HG02885 (cell line): ENCODE measurements around the gene GLB1L2.
"Not testable (repeated sequence)": the region's sequence is repeated elsewhere in the genome, so short reads cannot be mapped to it uniquely, and the experiment has no call there.

Experiments used
- ATAC-seq: cut with Tn5 transposase; IDR thresholded peaks from one replicate; pipeline ENCODE4 v1.9.1; 2021; ENCODE audit warnings: mild to moderate bottlenecking; ENCODE audit not compliant: unreplicated experiment, poor library complexity

GLB1L2 gene

GRCh38 chr11:134317103-134317502 lies 14.7 kb upstream of the GLB1L2 start:
- no peak for ATAC-seq

- ATAC-seq = not testable (repeated sequence)
Observed at GRCh38 chr11:134321373-134321772, 10.4 kb upstream of the GLB1L2 start.

GRCh38 chr11:134322553-134322952 lies 9.2 kb upstream of the GLB1L2 start:
- no peak for ATAC-seq

DNA sequence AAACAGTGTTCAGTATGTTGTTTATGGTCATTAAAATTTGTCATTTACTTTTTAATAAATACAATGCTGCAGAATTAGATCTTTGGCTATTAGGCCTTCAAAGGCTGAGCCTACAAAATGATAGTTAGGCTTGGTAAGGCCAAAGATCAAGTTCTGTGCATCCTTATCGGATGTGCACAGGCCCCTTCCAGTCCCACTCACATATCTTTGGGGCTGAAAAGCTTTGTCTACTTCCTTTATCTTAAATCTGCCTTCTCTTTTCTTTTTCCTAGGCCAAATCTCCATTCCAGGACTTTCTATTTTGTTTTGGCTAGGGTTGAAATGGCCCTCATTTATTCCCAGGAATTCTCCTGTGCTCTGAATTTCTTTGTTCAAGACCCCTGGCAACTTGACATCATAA lies 3.4 kb upstream of the GLB1L2 start:
- no peak for ATAC-seq

DNA sequence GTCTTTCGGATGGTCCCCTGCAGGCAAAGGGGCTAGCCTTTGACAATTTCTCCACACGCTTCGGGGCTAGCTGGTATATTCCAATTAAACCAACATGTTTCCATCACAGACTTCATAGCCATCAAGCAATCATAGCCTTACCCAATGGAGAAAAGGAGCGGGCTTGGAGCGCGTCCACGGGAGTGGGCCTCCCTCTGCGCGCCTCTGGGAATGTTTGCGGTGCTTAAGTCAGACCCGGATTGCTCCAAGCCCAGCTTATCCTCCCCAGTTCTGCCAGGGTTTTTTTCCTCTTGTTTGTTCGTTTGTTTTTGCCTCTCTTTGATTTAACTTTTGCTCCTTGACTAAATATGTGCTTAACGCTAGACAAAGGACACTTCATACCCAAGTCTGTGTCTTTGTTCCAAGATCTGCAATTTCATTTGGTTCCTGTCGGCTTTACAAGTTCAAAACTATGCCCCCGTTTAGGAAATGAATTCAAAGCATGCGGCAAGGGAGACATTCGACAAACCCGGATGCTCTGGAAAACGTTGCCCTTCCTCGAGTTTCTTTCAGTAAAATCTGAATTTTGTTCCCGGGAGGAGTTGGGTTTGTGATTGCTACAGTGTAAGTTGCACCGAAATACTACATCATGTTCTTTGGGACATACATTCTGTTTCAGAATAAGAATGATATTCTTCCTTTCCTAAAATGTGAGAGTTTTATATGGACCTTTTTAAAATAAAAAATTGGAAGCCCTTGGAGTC lies 1.0 kb upstream of the GLB1L2 start:
- no peak for ATAC-seq

- ATAC-seq = peak; percentile 21
Observed at GRCh38 chr11:134332189-134332631, 422 bp downstream of the GLB1L2 start.

GRCh38 chr11:134332782-134333181 lies 994 bp downstream of the GLB1L2 start:
- no peak for ATAC-seq

- ATAC-seq = no peak
Observed at GRCh38 chr11:134333312-134333711, 1.5 kb downstream of the GLB1L2 start.

- no peak for ATAC-seq
Observed at GRCh38 chr11:134333946-134334345, 2.2 kb downstream of the GLB1L2 start.

DNA sequence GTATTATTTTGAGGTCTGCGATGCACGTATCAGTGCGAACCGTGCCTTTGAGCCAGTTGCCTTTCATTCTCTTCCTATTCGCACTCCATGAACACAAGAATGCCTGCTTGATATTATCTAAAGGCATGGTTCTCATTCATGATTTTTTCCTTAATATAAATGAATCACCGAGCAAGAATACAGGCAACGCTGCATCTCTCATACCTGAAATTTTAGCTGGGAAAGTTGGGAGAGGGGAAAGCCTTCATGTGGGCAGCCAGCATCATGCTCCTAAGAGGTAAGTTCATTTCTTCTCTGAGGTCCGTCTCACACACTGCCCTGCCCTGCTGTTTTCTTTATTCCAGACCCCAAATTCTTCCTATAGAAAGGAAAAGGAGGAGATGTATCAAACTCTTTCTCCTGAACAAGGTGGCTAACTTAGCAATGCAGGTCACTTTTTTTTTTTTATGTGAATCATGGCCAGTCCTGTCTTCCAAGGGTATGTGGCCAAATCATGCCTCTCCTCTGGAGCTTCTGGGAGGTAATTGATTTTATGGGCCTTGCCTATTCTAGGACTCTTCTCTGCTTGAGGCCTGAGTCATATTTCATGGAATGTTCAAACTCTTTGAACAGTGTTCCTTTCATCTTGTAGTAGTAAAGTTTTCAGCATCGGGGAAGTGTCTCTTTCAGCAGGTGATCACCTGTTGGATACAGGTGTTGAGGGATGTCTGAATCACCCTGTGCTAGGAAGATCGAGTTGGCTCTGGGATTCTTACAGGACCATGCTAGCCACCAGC lies 3.2 kb downstream of the GLB1L2 start:
- no peak for ATAC-seq

DNA sequence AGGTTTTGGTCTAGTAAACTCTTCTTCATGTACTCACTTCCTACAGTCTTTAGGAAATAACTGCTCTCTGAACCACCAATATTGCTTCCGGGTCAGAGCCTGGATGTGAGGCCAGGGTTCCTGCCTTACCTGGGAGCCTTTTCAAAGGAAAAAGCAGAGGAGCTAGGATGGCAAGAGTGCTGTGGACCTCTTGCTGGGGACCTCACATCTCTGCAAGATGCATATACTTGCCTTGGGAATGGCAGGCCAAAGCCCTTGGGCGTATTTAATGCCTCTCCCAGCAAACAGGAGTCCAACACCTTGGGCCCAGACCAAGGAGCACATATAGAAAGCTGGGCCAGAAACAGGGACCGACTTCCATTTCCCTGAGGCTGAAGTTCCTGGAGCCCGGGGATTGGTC lies 5.3 kb downstream of the GLB1L2 start:
- no peak for ATAC-seq

DNA sequence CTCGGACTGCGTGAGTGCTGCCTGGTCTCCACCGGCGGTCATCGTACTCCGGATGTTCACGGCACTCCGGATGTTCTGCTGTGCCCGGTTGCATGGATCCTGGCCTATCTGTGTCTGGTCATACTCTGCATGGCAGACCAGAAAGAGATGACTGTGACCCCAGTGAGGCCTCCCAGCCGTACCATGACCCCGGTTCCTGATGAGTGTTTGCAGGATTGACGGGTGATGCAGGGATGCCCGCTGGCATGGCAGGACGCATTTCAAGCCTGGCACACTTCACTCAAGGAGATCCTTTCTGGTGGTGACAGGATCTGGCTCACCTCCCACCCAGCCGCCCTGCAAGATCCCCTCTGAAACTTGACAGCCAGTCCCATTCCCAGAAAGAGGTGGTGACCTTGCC lies 6.3 kb downstream of the GLB1L2 start:
- no peak for ATAC-seq

GRCh38 chr11:134338654-134339053 lies 6.9 kb downstream of the GLB1L2 start:
- ATAC-seq = no peak

DNA sequence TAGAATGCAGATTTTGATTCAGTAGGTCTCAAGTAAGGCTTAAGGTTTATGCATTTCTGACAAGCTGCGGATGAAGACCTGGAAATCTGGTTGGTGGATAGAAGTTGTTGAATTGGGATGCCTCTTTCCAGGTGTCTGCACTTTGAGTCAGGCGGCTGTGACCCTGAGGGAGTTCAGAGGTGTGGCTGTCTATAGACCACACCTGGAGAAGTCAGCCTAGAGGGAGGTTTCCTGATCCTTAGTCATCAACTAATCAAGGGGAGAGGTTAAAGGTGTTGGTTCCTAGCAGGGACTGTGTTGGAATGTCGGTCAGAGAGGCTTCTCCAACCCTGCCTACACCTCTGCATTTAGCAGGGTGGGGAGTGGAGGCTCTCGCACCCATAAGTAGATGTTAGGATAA lies 8.0 kb downstream of the GLB1L2 start:
- no peak for ATAC-seq

GRCh38 chr11:134340354-134340964 lies 8.7 kb downstream of the GLB1L2 start:
- ATAC-seq = no peak

DNA sequence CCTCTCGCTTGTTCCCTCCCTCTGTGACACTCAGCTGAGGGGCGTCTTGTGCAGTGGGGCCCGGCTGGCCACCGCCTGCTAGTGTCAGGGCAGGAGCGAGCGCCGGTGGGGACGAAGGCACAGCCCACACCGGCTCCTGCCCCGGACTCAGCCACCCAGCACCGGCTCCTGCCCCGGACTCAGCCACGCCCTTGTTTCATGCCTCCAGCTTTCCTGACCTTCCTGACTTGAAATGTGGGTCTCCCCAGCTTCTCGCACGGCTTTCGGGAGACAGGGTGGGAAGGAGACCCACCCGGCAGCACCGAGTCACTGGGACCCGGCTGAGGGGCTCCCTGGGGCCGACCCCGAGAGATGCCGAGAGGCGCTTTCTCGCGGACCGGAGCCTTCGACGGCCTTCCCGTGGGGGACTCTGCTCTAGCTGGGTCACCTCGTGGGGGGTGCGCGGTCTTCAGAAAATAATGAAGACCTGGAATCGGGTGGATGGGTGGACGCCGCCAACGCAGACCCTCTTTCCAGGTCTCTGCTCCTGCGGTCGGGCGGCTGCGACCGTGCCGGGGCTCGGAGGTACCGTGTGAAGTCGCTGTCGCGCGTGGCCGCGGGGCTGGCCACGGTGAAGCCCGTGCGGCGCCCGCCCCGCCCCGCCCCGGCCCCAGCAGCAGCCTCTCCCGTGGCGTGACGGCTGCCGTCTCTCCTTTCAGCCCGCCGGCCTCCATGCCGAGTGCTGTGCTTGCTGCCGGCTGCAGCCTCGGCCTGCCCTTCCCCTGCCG lies 10.2 kb downstream of the GLB1L2 start:
- ATAC-seq = no peak

- ATAC-seq = no peak
Observed at GRCh38 chr11:134342572-134343340, 11.0 kb downstream of the GLB1L2 start.

DNA sequence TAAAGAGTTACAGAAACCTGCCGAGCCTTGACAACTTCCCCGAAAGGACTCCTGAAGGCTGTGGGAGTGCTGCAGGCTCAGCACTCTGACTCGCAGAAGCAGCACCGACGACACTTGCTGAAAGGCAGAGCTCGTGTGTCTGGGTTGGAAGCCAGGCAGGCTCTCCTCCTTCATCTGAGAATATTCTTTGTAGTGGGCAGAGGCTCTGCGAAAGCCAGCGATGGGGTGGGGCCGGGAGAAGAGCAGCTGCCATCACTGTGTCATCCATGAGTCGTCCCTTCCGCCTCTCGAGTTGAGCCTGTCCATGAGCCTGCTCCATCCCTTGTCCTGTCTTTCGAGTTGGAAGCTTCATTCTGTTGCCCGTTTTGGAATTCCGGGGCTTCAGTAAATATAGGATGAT lies 11.9 kb downstream of the GLB1L2 start:
- no peak for ATAC-seq

DNA sequence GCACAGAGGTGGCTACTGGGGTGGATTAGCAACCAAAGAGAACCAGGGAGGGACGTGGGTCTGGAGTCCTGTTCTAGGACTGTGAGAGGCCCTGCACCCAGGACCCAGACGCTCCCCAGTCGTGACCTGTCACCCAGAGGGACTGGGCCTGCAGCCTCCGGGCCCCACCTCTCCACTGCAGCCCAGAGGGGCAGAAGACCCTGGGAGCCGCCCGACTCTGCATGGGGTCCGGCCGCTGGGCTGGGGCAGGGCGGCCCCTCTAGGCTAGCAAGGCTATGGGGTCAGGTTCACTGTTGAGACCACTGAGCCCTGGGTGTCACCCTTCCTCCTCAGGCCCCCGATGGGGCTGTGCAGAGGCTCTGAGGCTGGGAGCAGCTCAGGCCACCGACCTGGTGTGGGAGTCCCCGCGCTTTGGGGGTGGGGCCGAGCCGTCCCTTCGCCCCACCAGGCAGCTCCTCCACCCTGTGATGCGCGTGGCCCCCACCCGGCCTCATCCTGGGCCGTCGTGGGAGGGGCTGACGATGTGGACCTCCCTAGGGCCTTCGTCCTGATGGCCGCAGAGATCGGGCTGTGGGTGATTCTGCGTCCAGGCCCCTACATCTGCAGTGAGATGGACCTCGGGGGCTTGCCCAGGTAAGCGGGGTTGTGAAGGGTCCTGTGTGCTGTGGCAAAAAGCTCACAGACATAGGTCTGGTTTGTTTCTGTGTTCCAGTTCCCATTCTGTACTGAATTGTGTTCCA lies 12.9 kb downstream of the GLB1L2 start:
- not testable (repeated sequence) for ATAC-seq
